ENCODE measurements around the gene KIF6. TPM values are rescaled to one million over a fixed set of nuclear protein-coding genes. Genes with fewer than 3 reads are reported as not detected.

Gene KIF6
- polyA plus RNA-seq, 5 donors = 2.4 to 3.9 (median 2.6) TPM

DNA sequence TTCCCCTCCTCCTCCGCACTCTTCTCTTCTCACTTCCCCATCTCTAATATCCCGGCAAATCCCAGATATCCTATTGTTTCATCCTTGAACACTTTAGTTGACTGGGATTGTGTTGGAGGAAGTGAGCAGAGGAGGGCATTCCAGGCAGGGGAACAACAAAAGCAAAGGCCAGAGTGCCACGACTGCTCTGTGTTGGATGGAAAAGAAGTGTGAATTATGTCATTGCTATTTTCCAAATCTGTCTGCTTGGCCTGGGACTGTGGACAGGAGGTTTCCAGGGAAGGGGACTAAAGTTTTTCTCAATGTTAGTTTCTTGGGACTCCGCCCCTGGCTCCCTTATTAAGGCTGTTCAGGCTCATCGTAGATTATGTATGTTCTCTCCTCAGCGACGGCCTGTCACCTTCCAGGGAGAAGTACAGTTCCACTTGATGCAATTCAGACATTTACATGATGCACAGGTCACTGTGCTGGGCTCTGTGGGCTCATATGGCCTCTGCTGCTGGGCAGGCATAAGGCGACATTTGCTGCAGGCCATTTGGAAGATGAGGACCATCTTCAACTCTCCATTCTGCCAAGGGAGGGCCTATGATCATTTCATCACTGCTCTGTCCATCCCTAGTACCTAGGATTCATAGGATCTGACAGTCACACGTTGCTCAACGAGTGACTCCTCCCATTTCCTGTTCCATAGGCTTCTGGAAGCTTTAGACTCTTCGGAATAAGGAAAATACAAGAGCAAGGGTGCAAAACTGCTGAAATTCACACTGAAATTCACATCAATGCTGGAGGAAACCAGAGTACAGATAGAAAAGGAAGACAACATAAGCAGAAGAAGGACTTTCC lies 303.6 kb downstream of the KIF6 start:
- no peak for DNase-seq

DNA sequence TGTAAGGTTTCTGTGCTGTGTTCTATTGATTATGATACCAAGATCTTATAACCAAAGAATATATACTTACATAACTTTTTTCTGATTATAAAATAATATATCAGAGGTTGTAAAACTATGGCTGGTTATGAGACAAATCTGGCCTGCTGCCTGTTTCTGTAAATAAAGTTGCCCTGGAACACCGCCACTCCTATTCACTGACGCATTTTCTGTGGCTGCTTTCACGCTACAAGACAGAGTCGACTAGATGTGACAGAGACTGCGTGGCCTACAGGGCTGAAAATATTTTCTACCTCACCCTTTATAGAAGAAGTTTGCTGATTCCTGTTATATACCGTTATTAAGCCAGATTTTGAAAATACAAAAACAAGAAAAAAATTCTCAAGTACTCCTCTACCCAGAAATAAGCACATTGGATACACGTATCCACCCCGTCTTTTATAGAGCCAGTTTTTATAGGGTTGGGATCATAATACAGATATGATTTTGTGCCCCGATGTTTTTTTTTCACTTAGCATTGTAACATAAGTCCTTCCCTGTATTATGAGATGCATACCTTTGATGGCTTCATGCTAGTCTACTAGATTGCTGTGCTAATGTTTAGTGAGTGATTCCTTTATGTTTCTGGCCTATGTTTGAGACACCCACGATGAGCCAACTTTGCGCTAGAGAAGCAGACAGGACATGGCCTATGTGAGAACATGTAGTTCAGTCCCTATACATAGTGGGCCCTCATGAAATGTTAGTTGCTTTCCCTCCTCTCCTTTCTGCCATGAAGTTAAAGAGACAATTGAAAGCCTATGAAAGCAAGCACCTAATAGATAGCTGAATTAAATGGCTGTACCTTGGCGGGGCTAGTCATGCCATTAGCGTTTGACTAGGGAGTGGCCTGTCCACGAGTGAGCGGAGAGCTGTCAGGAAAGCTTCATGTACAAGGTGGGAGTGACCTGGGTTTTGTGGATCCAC lies 304.6 kb downstream of the KIF6 start:
- peak; percentile 36 to 48 for DNase-seq

DNA sequence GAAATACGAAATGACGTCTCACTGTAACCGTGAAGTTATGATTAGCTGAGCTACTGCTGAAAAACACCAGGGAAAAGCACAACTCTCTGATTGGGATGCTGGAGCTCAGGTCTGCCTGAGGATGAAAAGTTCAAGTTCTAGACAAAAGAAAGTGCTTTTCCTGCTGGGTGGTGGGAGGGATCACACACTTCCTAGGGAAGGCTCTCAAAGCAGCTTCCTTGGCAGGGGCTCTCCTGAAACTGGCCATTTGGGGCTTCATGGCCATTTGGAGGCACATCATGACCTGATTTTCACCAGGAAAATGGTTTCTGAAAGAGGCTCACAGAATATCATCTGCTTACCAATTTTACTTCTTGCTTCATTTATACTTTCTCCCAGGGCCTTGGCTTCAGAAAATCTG lies 305.6 kb downstream of the KIF6 start:
- no peak for DNase-seq

DNA sequence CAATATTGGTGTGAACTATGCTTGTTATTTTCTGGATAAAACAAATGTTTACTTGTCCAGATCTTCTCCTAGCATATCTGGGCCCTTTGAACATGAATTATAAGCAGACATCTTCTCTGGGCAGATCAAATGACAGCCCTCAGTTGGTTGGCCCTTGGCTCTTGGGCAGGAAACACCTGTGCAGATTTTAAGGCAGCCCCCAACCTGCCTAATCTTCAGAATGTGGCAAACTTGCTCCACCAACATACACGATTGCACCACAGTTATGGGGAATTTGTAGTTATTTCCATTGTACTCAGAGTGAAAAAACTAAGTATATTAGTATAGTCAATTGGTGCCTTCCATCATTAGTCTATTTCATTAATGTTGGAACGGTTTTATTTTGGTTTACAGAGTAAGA lies 307.8 kb downstream of the KIF6 start:
- DNase-seq = no peak

DNA sequence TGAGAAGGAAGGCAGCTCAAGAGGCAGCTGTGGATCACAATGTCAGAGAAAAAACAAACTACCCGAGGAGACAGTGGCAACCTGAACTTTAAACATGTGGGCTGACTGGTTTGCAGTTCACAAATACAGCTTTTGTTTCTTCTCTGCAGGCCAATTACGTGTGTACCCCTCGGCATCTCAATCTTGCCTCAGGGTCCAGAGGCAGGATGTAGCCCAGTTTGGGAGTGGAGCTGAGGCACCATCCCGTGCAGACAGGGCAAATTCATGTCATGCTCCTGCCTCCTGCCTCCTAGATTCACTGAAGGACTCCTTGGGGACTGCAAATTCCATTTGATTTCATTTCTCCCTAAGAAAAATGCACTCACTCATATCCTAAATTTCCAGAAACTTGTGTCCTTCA lies 308.5 kb downstream of the KIF6 start:
- DNase-seq = no peak

DNA sequence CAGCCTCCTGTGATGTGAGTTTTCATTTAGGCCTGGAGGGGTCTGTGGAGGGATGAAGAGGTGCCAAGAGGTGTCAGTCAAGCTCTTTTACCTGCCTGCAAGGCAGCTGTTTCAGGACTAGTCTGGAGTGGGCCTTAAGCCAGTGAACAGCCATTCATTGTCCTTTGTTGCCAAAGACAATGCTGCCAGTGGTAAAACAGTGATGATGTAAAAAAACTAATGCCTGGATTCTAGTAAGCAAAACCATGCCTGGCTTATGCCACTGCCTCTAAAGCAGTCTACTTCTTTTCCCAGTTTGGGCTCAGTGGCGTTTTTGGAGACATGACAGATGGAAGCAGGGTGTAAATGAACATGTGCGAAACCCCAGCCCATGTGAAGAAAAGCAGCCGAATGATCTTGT lies 309.2 kb downstream of the KIF6 start:
- DNase-seq = no peak

DNA sequence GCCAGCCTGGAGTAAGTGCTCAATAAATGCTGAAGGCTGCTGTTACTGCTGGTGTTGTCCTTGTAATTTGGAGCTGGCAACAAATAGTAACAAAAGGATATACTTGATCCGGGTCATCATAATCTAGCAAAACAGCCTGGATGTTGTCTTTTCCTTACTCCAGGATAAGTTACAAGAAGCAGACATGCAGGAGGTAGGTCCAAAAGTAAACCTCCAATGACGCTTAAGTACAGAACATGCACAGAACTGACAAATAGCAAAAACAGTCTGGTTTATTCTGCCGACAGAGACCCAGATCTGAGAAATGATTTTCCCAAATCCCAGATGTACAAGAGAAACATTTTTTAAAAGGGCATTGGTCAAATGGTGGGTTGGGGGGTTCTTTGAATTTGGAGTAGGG lies 309.7 kb downstream of the KIF6 start:
- DNase-seq = no peak

DNA sequence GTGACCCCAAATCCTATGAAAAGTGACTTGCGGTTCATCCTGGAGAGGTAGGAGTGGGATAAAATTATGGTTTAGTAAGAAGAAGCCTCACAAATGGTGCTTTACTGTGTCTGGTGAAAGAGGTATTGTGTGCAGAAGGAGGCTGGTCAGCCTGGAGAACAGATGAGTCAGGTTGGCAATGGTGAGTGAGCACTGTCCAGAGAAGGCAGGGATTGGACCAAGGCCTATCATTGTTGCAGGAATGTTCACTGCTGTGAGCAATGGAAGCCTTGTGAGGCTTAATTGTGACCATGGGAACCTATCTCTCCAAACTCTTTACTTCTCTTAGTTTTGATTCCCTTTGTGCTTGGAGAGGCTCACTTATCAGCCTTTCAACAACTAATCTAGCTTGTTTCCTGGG lies 313.7 kb downstream of the KIF6 start:
- DNase-seq = no peak

DNA sequence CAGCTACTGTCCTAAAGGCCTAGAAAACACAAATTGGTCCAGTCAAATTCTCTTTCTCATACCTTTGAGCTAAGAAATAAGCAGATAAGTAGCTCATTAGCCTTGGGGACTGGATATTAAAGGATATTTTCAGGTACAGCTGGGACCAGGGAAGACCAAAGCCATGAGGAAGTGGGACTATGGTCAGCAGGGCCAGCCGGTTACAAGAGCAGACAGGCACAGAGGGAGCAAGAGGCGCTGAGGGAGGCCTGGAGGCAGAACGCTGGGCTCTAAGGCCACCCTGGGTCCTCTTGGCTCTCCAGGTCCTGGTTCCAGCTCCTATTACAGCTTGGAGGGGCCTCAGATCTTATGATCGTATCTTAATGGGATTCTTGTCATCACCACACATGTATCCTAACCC lies 314.2 kb downstream of the KIF6 start:
- no peak for DNase-seq

DNA sequence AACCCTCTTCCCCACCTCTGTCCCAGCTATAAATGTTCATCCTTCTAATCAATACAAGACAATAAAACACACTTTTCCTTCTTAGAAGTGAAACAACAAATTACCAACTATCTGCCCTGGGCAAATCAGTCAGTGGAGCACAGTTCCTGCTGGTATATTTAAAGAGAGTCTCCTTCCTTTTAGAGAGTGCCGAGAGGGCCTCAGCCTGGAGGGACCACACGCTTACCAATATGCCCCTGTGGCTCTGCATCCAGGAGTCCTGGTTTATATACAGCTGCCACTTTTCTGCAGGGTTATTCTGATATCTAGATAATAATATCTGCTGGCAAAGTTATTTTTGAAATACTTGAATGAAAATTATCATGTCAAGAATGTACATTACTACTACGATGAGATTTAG lies 315.3 kb downstream of the KIF6 start:
- DNase-seq = no peak

DNA sequence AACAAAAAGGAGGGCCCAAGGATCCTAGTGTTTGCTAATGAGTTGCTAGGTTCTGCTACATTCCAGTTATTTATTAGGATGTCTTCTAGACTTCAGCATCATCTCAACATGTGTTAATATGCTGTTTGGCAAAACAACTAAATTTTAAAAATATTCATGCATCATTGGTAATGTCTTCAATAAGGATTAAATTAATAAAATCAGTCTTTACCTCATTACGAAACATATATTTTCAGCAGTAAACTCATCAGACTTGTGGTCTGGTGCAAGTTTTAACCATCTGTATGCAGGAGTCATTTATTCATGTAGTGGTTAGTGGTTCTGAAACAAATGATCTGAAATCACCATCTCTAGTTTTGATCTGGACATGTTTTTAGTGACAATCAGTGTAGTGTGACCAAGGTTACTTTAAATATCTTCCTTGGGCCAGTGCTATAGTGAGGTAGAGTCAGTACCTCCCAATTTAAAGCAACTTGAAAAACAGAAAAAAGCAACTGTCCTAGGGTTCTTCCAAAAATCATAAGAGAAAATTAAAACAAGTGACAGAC lies 317.7 kb downstream of the KIF6 start:
- DNase-seq = no peak

DNA sequence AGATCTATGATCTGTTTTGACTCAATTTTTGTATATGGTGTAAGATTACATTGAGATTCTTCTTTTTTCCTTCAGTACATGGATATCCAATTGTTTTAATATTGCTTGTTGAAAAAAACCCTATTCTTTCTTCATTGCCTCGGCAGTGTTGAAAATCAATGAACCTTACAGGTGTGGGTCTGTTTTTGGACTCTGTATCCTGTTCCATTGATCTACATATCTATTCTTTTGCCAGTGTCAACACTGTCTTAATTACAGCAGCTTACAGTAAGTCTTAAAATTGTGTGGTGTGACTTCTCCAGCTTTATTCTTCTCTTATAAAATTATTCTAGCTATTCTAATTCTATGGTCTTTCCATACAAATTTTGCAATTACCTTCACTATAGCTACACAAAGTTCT lies 320.9 kb downstream of the KIF6 start:
- DNase-seq = no peak

DNA sequence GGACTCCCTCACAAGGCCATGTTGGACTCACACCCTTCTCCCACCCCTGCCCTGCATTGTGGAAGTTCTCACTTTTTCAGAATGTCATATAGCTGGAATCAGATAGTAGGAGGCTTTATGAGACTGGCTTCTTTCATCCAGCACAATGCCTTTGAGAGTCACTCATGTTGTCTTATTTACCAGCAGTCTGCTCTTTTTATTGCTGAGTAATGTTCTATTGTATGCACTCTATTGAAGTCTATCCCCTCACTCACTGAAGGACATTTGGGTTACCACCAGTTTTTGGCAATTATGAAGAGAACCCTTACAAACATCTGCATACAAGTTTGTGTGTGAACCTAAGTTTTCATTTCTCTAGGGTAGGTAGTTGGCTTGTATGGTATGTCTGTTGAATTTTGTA lies 321.9 kb downstream of the KIF6 start:
- DNase-seq = no peak

DNA sequence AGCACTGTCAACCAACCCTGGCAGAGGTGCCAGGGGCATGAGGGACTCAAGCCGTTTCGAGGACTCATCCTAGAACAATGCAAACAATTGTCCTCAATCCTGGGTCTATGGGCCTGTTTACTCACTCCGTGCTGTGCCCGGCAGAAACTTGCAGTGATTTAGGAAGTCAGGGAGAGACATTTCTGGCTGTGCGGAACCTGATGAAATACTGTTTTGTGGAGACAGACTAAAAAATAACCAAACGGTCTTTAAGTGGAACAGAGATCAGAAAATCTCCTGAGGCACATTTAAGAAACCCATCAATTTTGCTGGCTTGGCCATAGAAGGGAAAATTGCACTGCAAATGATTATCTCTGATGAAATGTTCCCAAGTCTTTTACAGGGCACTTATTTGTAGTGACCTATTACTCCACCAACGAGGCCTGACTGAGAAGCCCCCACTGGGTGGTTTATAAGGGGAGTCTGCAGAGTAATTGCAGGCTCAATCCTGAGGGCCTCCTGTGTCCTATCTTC lies 322.9 kb downstream of the KIF6 start:
- no peak for DNase-seq

DNA sequence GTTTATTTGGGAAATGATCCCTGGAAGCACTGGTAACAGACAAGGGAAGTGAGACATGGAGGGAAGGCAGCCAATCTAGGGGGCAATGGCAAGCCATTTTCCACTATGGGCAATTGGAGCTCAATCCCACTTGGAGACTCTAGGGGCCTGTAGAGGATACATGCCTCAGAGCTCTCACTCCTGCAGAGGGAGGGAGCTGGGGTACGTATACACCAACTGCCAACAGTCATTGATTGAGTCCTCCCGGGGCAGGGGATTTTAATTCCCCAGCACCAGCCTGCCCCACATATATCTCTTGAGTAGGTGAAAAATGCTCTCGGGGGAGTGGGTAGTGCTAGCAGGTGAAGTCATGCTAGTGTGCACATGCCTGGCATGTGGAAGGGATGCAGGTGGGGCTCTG lies 323.8 kb downstream of the KIF6 start:
- no peak for DNase-seq

DNA sequence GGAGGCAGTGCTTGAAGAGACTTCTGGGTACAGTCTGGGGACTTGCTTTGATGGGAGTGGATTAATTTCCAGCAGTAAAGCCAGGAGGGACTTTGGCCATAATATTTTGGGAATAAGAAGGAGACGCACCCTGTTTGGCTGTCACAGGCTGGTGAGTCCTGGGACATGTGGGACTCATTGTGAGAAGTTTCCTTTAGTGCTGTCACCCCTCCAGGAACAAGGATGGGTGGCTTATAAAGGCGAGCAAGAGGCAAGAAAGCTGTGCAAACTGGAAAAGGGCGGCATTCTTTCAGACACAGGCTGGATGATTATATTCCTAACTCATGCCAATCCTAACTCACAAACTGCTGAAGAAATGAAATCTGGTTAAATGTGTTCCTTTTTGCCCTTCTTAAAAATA lies 325.2 kb downstream of the KIF6 start:
- DNase-seq = no peak

DNA sequence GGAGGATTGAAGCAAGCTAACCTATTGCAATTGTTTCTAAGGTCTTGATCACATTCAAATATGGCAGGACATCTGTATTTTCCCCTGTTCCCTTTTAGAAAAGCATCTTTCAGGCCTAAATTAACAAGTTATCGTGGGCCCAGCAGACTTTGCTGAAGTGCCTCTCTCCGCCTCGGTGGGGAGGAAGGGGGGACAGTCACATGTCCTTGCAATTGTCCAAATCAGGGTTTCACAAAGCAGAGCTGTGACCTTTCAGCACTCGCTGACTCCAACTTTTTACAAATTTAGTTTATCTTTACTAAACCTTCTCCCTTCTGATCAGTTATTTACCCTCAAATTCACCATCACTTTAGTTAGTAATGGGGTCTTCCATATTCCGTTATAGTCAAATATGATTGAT lies 328.4 kb downstream of the KIF6 start:
- DNase-seq = no peak

DNA sequence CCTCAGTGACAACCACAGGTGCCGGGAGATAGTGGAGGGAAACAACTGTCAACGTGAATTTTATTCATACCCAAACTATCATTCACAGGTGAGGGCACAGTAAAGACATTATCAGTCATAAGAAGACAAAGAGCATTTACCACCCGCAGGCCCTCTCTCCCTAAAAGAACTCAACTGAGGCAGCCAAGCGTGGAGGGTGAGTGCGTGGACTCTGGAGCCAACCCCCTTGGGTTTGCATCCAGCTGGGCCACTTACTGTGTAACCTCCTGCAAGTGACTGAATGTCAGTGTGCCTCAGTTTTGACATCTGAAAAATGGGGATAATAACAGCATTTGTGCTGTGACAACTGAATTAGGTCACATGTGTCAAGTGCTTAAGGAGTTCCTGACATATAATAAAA lies 332.1 kb downstream of the KIF6 start:
- no peak for DNase-seq

DNA sequence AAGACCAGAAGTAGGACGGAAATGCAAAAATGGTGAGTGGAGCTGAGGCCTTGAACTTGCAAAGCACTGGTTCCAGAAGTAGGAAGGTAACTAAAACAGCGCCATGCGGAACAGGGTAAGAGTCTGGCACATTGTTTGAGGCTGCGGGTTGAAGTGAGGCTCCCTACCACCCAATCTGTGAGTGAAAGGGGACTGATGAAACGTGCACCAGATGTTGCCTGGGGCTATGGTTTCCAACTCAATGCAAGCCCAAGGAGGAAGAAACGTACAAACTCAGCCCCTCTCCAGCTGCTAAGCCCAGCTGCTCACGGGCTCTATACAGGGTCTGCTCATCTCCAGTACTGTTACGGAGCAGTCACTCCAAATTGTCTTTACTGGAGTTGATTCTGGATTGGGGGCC lies 334.0 kb downstream of the KIF6 start:
- DNase-seq = no peak

DNA sequence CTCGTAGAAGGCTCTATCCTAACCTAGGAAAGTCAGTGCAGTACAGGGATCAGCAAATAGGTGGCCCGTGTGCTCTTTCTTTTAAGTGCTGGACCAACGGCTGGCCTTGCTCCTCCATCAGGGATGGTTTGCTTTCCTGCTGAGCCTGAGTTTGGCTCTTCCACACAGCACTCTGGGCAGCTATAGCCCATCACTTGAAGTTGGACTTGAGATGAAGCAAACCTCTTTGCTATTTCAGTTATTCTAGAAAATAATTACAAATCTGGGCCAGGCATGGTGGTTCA lies 335.8 kb downstream of the KIF6 start:
- no peak for DNase-seq

DNA sequence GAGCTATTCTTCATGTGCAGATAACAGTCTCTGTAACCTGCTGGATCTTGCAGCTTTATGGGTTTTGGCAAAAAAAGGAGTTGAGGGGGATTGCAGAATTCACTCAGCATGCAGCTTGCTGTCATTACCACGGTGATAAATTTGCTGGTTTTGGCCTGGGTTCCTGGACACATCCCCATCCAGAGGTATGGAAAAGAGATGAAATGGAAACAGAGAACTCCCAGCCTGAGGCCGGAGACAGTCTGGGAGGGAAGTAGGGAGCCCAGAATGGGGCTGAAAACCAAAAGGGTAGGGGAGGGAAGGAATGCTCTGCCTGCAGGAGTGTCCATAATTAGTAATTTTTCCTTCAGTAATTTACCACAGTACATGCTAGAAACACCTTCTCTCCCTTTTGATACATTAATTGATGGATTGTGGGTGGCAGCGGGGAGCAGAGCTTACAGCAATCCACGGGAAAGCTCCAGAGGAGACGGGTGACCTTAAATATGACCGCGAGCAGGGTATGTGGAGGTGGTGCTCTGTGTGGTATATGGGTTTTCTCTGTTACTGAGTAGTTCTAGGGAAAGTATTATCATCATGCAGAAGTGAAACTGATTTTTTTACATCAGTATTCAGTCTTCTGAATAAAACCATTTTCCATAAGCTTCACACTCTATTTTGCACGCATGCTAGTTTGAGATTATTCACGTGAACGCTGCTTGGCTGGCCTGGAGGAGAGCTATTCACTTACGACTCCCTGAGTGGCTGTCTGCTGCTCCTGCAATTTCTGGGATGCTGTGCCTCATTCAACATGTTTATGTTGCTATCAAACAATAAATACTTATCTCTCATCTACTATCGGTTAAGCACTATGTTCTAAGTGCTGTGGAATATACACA lies 336.4 kb downstream of the KIF6 start:
- DNase-seq = no peak

DNA sequence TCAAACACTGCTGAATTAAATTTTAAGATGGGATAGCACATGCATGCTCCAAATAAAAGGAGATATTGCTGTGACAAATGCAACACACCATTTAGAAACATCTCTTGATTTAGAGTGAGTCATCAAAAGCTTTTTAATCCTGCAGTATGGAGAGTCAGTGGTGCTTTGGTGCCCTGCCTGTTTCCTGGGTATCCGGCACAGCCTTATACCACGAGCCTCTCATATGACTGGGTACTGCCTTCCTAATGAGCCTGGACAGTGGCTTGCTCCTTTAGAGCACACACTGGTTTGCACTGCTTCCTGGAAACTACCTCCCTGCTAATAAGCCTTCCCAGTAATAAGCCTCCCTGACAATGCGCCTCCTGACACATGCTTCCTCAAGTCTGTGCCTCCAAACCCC lies 337.4 kb downstream of the KIF6 start:
- DNase-seq = no peak

Data from right lung (tissue), 5 donors.